Retinal pigment epithelial cell (primary cell): ENCODE data around the gene ANKRD16.

Experiments used
- DNase-seq: peaks from one replicate; pipeline ENCODE4 v3.0.0-alpha.2; 2010; ENCODE audit warnings: low read depth
- H3K4me3 ChIP-seq: 2 replicates; pipeline ENCODE4 v1.5.1; 2011; ENCODE audit warnings: mild to moderate bottlenecking, low read length, control low read depth, moderate library complexity
- TF ChIP-seq, protein P1 (sequence below): conservative IDR thresholded peaks from 2 replicates; pipeline ENCODE4 v1.5.1; 2011; ENCODE audit warnings: low read depth, low read length, control low read depth, inconsistent platforms

Gene ANKRD16

DNA sequence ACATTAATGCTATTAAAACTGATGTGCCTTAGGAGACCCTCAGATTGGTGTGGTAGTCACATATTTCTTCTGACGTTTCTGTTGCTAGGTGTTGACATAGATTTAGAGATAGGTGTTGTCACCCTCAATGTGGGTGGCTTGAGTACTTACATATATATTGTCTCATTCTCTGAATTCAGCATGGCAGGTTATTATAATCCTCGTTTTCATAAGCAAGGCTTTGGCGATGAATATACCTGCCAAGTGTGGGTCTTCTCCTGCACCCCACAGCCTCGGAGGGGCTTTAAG, 7.3 kb upstream of the ANKRD16 start:
- TF ChIP-seq, protein P1, sequence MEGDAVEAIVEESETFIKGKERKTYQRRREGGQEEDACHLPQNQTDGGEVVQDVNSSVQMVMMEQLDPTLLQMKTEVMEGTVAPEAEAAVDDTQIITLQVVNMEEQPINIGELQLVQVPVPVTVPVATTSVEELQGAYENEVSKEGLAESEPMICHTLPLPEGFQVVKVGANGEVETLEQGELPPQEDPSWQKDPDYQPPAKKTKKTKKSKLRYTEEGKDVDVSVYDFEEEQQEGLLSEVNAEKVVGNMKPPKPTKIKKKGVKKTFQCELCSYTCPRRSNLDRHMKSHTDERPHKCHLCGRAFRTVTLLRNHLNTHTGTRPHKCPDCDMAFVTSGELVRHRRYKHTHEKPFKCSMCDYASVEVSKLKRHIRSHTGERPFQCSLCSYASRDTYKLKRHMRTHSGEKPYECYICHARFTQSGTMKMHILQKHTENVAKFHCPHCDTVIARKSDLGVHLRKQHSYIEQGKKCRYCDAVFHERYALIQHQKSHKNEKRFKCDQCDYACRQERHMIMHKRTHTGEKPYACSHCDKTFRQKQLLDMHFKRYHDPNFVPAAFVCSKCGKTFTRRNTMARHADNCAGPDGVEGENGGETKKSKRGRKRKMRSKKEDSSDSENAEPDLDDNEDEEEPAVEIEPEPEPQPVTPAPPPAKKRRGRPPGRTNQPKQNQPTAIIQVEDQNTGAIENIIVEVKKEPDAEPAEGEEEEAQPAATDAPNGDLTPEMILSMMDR: no peak
- H3K4me3 ChIP-seq: no peak overlapping the region
- no peak for DNase-seq

DNA sequence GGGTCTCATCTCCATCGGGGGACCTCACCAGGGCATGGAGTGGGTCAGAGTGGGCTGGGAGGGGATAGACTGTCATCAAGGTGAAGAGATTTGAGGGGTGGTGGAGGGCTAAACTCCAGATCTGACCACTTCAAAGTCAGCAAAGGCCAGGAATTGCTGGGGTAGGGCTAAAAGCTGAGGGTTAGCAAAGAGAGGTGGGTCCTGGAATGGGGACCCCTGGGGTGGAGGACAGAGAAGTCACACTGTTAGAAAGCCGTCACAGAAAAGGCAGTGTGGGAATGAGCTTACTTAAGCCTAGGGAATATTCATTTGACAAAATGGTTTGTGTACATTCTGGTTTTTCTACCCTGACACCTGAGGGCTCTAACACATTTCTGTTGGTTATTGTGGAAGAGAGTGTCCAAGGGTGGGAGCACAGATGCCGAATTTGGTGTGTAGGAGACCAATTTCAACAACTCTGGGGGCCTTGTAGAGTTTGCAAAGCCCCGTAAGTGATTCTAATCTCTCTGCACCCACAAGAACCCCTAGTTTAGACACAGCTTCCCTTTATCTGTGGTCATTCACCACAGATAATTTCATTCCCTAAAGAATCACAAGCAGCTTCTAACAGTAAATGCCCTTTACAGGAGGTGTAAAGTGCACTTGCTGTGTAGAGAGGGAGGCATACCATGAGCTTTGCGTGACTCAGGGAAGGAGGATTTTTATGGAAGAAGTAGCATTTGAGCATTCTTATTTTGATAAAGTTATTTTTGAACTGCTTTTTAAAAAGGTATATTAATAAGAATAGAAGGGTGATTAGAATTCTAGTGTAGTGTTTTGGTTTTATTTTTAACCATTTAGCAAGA, 6.7 kb upstream of the ANKRD16 start:
- no peak for DNase-seq
- H3K4me3 ChIP-seq: no peak overlapping the region
- TF ChIP-seq, protein P1: no peak

DNA sequence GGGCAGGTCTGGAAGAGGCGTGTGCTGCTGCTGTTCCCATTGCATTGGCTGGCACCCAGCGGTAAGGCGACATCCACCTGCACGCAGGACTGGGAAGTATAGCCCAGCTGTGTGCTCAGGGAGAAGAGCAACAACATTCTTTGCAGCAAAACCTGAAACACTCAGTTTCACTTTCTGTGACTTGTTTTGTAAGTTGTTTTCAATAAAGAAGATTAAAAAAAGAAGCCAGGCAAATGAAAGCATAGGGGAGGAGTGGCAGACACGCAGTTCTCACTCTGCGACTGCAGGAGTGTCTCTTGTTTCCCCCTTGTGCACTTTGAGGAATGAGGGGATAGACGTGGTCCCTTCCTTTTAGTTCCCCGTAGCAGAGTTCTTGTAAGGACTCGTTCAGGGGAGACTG, 6.1 kb upstream of the ANKRD16 start:
- no peak for DNase-seq
- H3K4me3 ChIP-seq: no peak overlapping the region
- TF ChIP-seq, protein P1: no peak

DNA sequence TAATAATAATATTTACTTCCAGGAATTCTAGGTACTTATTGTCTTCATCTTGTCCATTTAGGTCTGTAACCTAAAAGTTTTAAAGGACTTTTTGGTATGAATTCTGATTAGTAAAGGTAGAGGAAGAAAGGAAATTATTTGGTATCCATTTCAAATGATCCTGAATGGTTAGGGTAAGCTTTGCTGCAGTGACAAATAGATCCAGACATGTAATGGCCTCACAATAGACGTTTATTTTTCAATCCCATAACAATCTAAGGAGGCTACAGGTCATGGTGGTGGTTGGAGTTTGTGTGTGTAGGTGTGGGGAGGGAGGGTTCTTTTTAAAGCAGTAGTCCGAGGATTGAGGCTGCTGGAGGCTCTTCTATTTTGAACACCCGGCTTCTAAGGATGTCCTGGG, 5.7 kb upstream of the ANKRD16 start:
- no peak for DNase-seq
- TF ChIP-seq, protein P1: no peak
- H3K4me3 ChIP-seq: no peak overlapping the region

DNA sequence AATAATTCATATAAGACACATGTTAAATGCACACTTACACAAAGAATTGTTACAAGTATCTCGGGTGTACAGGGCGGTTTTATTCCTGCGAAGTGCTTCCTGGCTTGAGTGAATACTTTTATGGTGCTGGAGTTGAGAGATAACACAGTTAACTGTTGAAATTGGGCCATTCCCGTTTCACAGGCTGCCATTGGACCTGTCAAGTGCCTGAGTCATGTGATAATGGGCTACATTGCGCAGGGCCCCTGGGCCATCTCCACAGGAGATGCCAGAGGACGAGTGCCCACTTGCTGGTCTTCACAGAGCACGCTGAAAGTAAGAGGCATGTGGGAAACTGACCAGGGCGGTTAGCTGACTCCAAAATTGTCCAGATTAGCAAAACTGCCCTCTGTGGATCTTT, 5.2 kb upstream of the ANKRD16 start:
- TF ChIP-seq, protein P1: no peak

DNA sequence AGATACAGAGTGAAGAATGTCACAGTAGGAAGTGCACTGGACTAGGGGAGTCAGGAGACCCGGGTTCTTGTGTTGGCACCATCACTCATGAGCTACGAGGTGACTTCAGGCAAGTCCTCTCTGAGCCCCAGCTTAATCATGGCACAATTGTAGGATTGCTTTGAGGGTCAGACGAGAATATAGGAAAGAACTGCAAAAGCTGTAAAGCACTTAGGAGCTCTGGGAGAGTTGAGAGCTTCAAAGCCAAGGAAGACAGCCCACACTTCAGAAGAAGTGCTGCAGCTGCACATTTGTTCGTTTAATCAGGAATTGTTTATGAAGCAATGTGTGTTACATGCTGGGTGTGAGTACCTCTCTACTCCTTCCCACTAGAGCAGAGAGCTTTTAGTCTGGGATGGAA, 4.7 kb upstream of the ANKRD16 start:
- no peak for DNase-seq
- no peak overlapping the region for H3K4me3 ChIP-seq
- TF ChIP-seq, protein P1: no peak

More for the DNA sequence above, 5.2 kb upstream of the ANKRD16 start:
- DNase-seq: no peak
- no peak overlapping the region for H3K4me3 ChIP-seq

DNA sequence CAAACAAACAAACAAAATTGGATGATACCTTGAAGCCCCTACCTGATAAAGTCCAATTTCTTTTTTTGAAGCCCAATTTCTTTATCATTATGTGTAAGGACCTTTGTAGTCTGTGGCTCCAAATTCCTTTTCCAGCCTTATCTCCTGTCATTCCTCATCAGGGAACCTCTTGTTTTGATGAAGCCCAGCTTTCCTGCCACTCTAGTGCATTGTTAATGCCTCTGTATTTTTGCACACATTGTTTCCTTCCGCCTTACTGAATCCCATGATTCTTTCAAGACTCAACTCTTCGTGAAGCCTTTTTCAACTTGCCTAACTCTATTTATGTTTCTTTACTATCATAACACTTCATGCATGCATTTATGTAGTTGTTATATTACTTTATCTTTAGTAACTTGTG, 3.6 kb upstream of the ANKRD16 start:
- H3K4me3 ChIP-seq: no peak overlapping the region
- DNase-seq: no peak

More for the DNA sequence above, 3.6 kb upstream of the ANKRD16 start:
- TF ChIP-seq, protein P1: no peak
